B cell (primary cell): ENCODE results near the gene ELAVL3. TPM values are rescaled to one million over a fixed set of nuclear protein-coding genes. Genes with fewer than 3 reads are reported as not detected.

Experiments used
- ATAC-seq: fragments of 200-7000 bp; cut with Tn5 transposase; one replicate; pipeline ENCODE4 v1.10.0; 2021; ENCODE audit warnings: low read depth, mild to moderate bottlenecking, moderate number of reproducible peaks, moderate library complexity
- CTCF ChIA-PET: fragments of 350-600 bp; sonication (Branson Sonifier 250); formaldehyde crosslinking; loops from one replicate; lab custom pipeline; 2021; ENCODE audit warnings: antibody characterized with exemption, inconsistent platforms; lab: Charles Lee
- POLR2A ChIA-PET: fragments of 350-600 bp; sonication (Branson Sonifier 250); formaldehyde crosslinking; loops from one replicate; lab custom pipeline; 2021; ENCODE audit warnings: antibody characterized with exemption; lab: Charles Lee
- DNase-seq: peaks from one replicate; pipeline ENCODE4 v3.0.0; 2013
- H2AFZ ChIP-seq: 2 replicates; pipeline ENCODE4 v1.6.1; 2012; ENCODE audit warnings: mild to moderate bottlenecking, low read depth, low read length; ENCODE audit not compliant: insufficient read depth, poor library complexity, severe bottlenecking
- H3K27ac ChIP-seq, 2 donors: 1 replicate in 1 of 2; 2 replicates in 1 of 2; pipeline ENCODE4 v1.5.1; 2012 to 2013; ENCODE audit warnings: low read length in 2 of 2, mild to moderate bottlenecking in 2 of 2, moderate library complexity in 1 of 2
- H3K27me3 ChIP-seq, 4 experiments: fragments of 200-600 bp in 1 of 4; sonication (generic) in 1 of 4; replicated peaks in 1 of 4; 1 replicate in 2 of 4; 2 replicates in 2 of 4; pipeline versions ENCODE4 v1.6.1 to v1.7.0; 2013 to 2016; ENCODE audit warnings: low read length in 3 of 4, mild to moderate bottlenecking in 2 of 4, mixed read lengths in 1 of 4, moderate library complexity in 1 of 4; ENCODE audit not compliant: insufficient read depth in 4 of 4, control insufficient read depth in 3 of 4; ENCODE audit errors: control extremely low read depth in 1 of 4
- H3K36me3 ChIP-seq, 2 experiments: replicated peaks in 1 of 2; 1 replicate in 1 of 2; 2 replicates in 1 of 2; pipeline versions ENCODE4 v1.6.1 to v1.7.1; 2013; ENCODE audit warnings: low read length in 1 of 2; ENCODE audit not compliant: insufficient read depth in 2 of 2, control insufficient read depth in 1 of 2; ENCODE audit errors: control extremely low read depth in 1 of 2, extremely low read depth in 1 of 2
- H3K4me1 ChIP-seq, 2 donors: fragments of 200-600 bp in 1 of 2; sonication (generic) in 1 of 2; 1 replicate in 1 of 2; 2 replicates in 1 of 2; pipeline versions ENCODE4 v1.5.1 to v1.6.1; 2013 to 2017; ENCODE audit warnings: low read length in 2 of 2; ENCODE audit not compliant: control insufficient read depth in 2 of 2, insufficient read depth in 2 of 2
- H3K4me2 ChIP-seq: replicated peaks from 2 replicates; pipeline ENCODE3; 2012; ENCODE audit warnings: mild to moderate bottlenecking, low read depth, low read length; ENCODE audit not compliant: poor library complexity, severe bottlenecking
- H3K4me3 ChIP-seq, 5 experiments: fragments of 200-600 bp in 1 of 5; sonication (generic) in 1 of 5; 1 replicate in 3 of 5; 2 replicates in 2 of 5; pipeline versions ENCODE4 v1.5.1 to v1.7.0; 2011 to 2016; ENCODE audit warnings: low read length in 4 of 5, mild to moderate bottlenecking in 4 of 5, low read depth in 2 of 5, control low read depth in 1 of 5, moderate library complexity in 1 of 5; ENCODE audit not compliant: insufficient read depth in 1 of 5; ENCODE audit errors: control extremely low read depth in 1 of 5, extremely low read depth in 1 of 5
- H3K79me2 ChIP-seq: fragments of 200-600 bp; sonication (generic); one replicate; pipeline ENCODE4 v1.6.0; 2016; ENCODE audit warnings: low read length; ENCODE audit not compliant: control insufficient read depth, insufficient read depth
- H3K9ac ChIP-seq: fragments of 200-600 bp; sonication (generic); 2 replicates; pipeline ENCODE4 v1.6.1; 2017; ENCODE audit warnings: mild to moderate bottlenecking, low read length, moderate library complexity
- H3K9me3 ChIP-seq, 3 donors: one replicate each; pipeline versions ENCODE4 v1.6.1 to v1.7.1; 2013; ENCODE audit warnings: low read length in 2 of 3; ENCODE audit not compliant: control insufficient read depth in 2 of 3, insufficient read depth in 1 of 3; ENCODE audit errors: control extremely low read depth in 1 of 3
- H4K20me1 ChIP-seq: 2 replicates; pipeline ENCODE4 v1.6.0; 2012; ENCODE audit warnings: mild to moderate bottlenecking, low read length; ENCODE audit not compliant: insufficient read depth, control insufficient read depth, poor library complexity, severe bottlenecking
- H3K27ac Mint-ChIP-seq: one replicate; pipeline ENCODE4 v1.8.0; 2021; ENCODE audit warnings: mixed read lengths
- H3K27me3 Mint-ChIP-seq: one replicate; pipeline ENCODE4 v1.8.0; 2021; ENCODE audit warnings: mixed read lengths
- H3K4me1 Mint-ChIP-seq: one replicate; pipeline ENCODE4 v1.8.0; 2021; ENCODE audit warnings: mixed read lengths
- H3K4me3 Mint-ChIP-seq: one replicate; pipeline ENCODE4 v1.8.0; 2021; ENCODE audit warnings: mixed read lengths
- H3K9me3 Mint-ChIP-seq: one replicate; pipeline ENCODE4 v1.8.0; 2022; ENCODE audit warnings: mixed read lengths; ENCODE audit not compliant: insufficient read depth
- CTCF ChIP-seq: fragments of 200-600 bp; IDR thresholded peaks from one replicate; pipeline ENCODE4 v1.8.0; 2022; ENCODE audit warnings: antibody characterized with exemption, mild to moderate bottlenecking
- EZH2 ChIP-seq: IDR thresholded peaks from 2 replicates; pipeline ENCODE4 v1.6.1; 2012; ENCODE audit warnings: borderline replicate concordance, low read depth, mild to moderate bottlenecking, moderate library complexity, low read length; ENCODE audit not compliant: insufficient read depth, poor library complexity, severe bottlenecking
- WGBS: methylation state at CpG from one replicate; pipeline ENCODE4 v1.1.5; 2013; ENCODE audit warnings: missing lambda C conversion rate; ENCODE audit not compliant: insufficient coverage; 5-methylcytosine and 5-hydroxymethylcytosine counted together
- intact Hi-C: fragments of 100-400 bp; cut with micrococcal nuclease; formaldehyde crosslinking; loops from one replicate; pipeline ENCODE4 v1.10.0; 2022
- polyA plus RNA-seq: library from polyadenylated mRNA; depleted of rRNA; stranded (reverse); fragments of >200 nt; gene quantifications from 2 replicates; pipeline ENCODE4 v1.2.3, GENCODE V29; 2012
- total RNA-seq, 2 donors: library from RNA; stranded (reverse); fragments of 120-200 nt in 1 of 2; gene quantifications; 1 replicate in 1 of 2; 2 replicates in 1 of 2; pipeline versions ENCODE4 v1.2.3 to v1.2.4, GENCODE V29; 2013 to 2022

The ELAVL3 gene
- total and polyA plus RNA-seq, 2 donors (not counting 1 experiment from before 2014, with no cell fraction given) = 0.01 TPM; not detected in 1

- Mint-ChIP-seq H3K27ac (no peak overlapping the region), H3K4me3 (no peak overlapping the region), H3K27me3 (no peaks in the 10 kb centered on the region), H3K9me3 (no peaks in the 10 kb centered on the region), H3K4me1 (no peaks in the 10 kb centered on the region)
- DNase-seq (no peak), ATAC-seq (no peak)
- intact Hi-C loops = no loop called here
- H3K27ac ChIP-seq = no peak overlapping the region
- 98% methylated on average over 20 of the region's 20 CpGs for WGBS
- no peak overlapping the region for H3K4me2 ChIP-seq
- no peak overlapping the region for H3K9ac ChIP-seq
- no peak for TF ChIP-seq EZH2
- TF ChIP-seq CTCF = no peak
- ChIA-PET CTCF (no interaction called here), POLR2A (no interaction called here)
- H3K79me2 ChIP-seq = peaks cover 5% of the 10 kb centered on the region
- H2AFZ ChIP-seq = no peak overlapping the region
- H3K4me3 ChIP-seq = no peak overlapping the region
- H3K27me3 ChIP-seq = no peaks in the 10 kb centered on the region
- H3K4me1 ChIP-seq = no peaks in the 10 kb centered on the region
- no peaks in the 10 kb centered on the region for H4K20me1 ChIP-seq
- H3K9me3 ChIP-seq = no peaks in the 10 kb centered on the region
- peaks cover 8 to 36% of the 10 kb centered on the region in 2 experiments for H3K36me3 ChIP-seq
These were observed 33.1 kb upstream of the ELAVL3 start for GRCh38 chr19:11513946-11514345.

- peaks cover 4 to 6% of the 10 kb centered on the region in 2 donors for H3K4me1 ChIP-seq
- H3K27me3 ChIP-seq = no peaks in the 10 kb centered on the region
- Mint-ChIP-seq H3K4me1 (peaks cover 6% of the 10 kb centered on the region), H3K27me3 (no peaks in the 10 kb centered on the region), H3K9me3 (no peaks in the 10 kb centered on the region), H3K4me3 (no peak overlapping the region), H3K27ac (no peak overlapping the region)
- DNase-seq = no peak
- 91% methylated on average over 1 of the region's 8 CpGs for WGBS
- H3K9ac ChIP-seq = no peak overlapping the region
- H3K9me3 ChIP-seq = no peaks in the 10 kb centered on the region
- no peak overlapping the region for H2AFZ ChIP-seq
- H3K4me2 ChIP-seq = no peak overlapping the region
- H3K27ac ChIP-seq = no peak overlapping the region
- ATAC-seq = no peak
- H3K79me2 ChIP-seq = no peaks in the 10 kb centered on the region
- H3K36me3 ChIP-seq = peaks cover 5 to 16% of the 10 kb centered on the region in 2 experiments
- no peaks in the 10 kb centered on the region for H4K20me1 ChIP-seq
- intact Hi-C loops = no loop called here
- ChIA-PET POLR2A (no interaction called here), CTCF (no interaction called here)
- TF ChIP-seq EZH2 (no peak), CTCF (no peak)
- no peak overlapping the region for H3K4me3 ChIP-seq
These were observed 29.6 kb upstream of the ELAVL3 start for GRCh38 chr19:11510444-11510843.
